ENCODE results near the gene COLEC11. TPM values are rescaled to one million over a fixed set of nuclear protein-coding genes. Genes with fewer than 3 reads are reported as not detected.

COLEC11 gene
- total and polyA plus RNA-seq, 2 of the 13 experiments (the other 11 are each of a cell fraction or from before 2014, with no cell fraction given): 1.5 to 3.0 TPM

GRCh38 chr2:3558205-3559014, 36.5 kb upstream of the COLEC11 start, which contains the start of gene RNASEH1 (continued):
- no peak for TF ChIP-seq ZNF652 (CRISPR knock-in tag; IDR thresholded peaks at IDR 0.05; ENCODE audit: borderline replicate concordance, low read depth)
- TF ChIP-seq TFDP1 (CRISPR knock-in tag; IDR thresholded peaks at IDR 0.05; ENCODE audit: borderline replicate concordance): peak; percentile 96
- TF ChIP-seq DNMT3B (CRISPR knock-in tag; conservative IDR thresholded peaks at IDR 0.05): peak; percentile 97
- TF ChIP-seq DRAP1 (CRISPR knock-in tag; IDR thresholded peaks at IDR 0.05): peak; percentile 92
- peak; percentile 87 for TF ChIP-seq RBM39 (IDR thresholded peaks at IDR 0.05; ENCODE audit: low read depth, low read length, poor library complexity, severe bottlenecking)
- 0 out of 2 replicates have a peak, but pooled peaks have one; percentile 58 for TF ChIP-seq ZFAT (CRISPR knock-in tag; conservative IDR thresholded peaks at IDR 0.05)
- TF ChIP-seq ATF4 (CRISPR knock-in tag; IDR thresholded peaks at IDR 0.05): peak in 1 of 2 experiments; percentile 82; a peak in 2 of 4 replicates
- peak; percentile 87 for TF ChIP-seq TGIF2 (CRISPR knock-in tag; IDR thresholded peaks at IDR 0.05)
- TF ChIP-seq HNF4G (IDR thresholded peaks at IDR 0.05; ENCODE audit: borderline replicate concordance, low read depth, low read length): peak; percentile 40
- peak; percentile 24; the same call in 1 of the 2 replicates for TF ChIP-seq HNF4G (CRISPR knock-in tag; IDR thresholded peaks at IDR 0.05; ENCODE audit: borderline replicate concordance, low read depth)
- peak; percentile 91 for TF ChIP-seq ZNF614 (CRISPR knock-in tag; IDR thresholded peaks at IDR 0.05; ENCODE audit: borderline replicate concordance)
- TF ChIP-seq ZNF362 (CRISPR knock-in tag; IDR thresholded peaks at IDR 0.05; ENCODE audit: borderline replicate concordance): peak; percentile 55
- peak; percentile 87; the same call in 1 of the 2 replicates for TF ChIP-seq JUN (CRISPR knock-in tag; IDR thresholded peaks at IDR 0.05)
- no peak for TF ChIP-seq GLMP (CRISPR knock-in tag; IDR thresholded peaks at IDR 0.05; ENCODE audit: borderline replicate concordance)
- peak; percentile 25; the same call in 1 of the 2 replicates for TF ChIP-seq ZNF619 (CRISPR knock-in tag; IDR thresholded peaks at IDR 0.05)
- TF ChIP-seq ATF6 (CRISPR knock-in tag; conservative IDR thresholded peaks at IDR 0.05): no peak; the same call in 1 of the 2 replicates
- no peak for TF ChIP-seq MBD4 (IDR thresholded peaks at IDR 0.05; ENCODE audit: borderline replicate concordance, low read length)
- peak; percentile 98 for TF ChIP-seq ZNF543 (CRISPR knock-in tag; IDR thresholded peaks at IDR 0.05)
- peak; percentile 79 for TF ChIP-seq ZNF331 (CRISPR knock-in tag; IDR thresholded peaks at IDR 0.05)
- TF ChIP-seq RBFOX2 (IDR thresholded peaks at IDR 0.05; ENCODE audit: low read depth, low read length): peak; percentile 99
